SH-SY5Y (cell line): ENCODE data around the gene SSR4.

ENCODE experiments used
- GATA2 ChIP-seq: IDR thresholded peaks from 2 replicates; pipeline ENCODE4 v1.6.1; 2011; ENCODE audit warnings: mild to moderate bottlenecking, low read depth, low read length
- GATA3 ChIP-seq: IDR thresholded peaks from 2 replicates; pipeline ENCODE4 v1.6.1; 2011; ENCODE audit warnings: low read depth, mild to moderate bottlenecking, low read length, moderate library complexity

Gene SSR4

DNA sequence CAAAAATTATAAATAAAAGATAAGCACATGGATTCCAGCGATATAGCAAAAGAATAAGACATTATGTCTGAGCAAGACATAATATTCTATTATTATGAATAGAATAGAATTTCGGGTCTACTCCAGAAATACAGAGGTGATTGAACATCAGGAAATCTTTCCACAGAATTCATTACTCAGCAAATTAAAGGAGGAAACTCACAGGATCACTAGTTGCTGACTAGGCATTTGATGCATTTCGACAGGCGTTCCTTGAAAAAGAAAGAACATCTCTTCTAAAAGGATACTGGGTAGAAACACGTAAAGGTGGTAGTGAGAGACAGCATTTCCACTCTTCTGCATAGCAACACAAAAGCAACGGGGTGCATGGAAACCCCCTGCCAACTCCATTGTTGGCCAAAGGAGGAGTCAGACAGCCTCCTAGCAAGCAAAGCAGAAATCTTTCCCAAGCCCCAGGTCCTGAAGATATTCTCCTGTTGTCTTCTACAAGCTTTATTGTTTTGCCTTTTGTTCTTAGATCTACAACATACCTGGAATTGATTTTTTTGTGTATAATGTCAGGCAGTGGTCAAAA lies 50.1 kb downstream of the SSR4 start:
- TF ChIP-seq GATA2: no peak
- TF ChIP-seq GATA3: no peak

GRCh38 chrX:153845195-153845594 lies 50.7 kb downstream of the SSR4 start:
- TF ChIP-seq GATA3: no peak
- no peak for TF ChIP-seq GATA2

DNA sequence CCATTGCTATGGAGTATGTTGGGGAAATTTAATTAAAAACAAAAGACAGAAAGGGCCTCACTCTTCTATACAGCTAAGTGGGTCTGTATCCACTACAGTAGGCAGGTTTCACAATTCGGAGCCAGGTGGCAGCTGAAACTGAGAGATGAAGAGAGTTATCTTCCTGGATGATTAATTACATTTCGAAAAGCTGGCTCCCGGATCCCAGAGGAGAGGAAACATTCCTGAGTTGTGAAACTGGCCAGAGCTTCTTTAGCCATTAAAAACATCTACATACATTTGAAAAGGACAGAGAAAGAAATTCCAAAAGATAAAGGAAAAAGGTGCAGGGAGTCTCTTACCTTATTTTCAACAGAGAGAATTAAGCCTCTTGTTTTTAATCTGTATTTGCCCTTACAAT lies 51.4 kb downstream of the SSR4 start:
- TF ChIP-seq GATA2 (no peak), GATA3 (no peak)
